GM19328 (cell line): ENCODE measurements around the gene LHCGR.
"Not testable (repeated sequence)": the region's sequence is repeated elsewhere in the genome, so short reads cannot be mapped to it uniquely, and the experiment has no call there.

Source experiments
- ATAC-seq: cut with Tn5 transposase; IDR thresholded peaks from one replicate; pipeline ENCODE4 v1.9.1; 2021; ENCODE audit warnings: mild to moderate bottlenecking, moderate library complexity; ENCODE audit not compliant: unreplicated experiment

LHCGR gene

GRCh38 chr2:48749291-48750127 lies 6.0 kb downstream of the LHCGR start:
- peak; percentile 36 for ATAC-seq

DNA sequence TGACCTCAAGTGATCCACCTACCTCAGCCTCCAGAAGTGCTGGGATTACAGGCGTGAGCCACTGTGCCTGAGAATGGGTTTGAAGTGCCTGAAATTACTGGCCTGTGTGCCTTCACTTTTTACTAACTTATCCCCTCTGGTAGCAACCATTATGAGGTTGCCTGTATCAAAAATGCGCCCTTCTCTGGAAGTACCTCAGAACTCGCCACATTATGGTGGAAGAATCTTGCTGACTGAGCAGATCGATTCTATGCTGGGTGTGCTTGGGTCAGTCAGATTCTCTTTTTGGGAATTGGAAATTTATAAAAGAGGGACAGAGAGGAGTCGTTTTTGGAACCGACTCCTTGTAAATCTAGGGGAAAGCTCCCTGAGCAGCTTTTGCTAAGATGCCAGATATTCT lies 8.2 kb downstream of the LHCGR start:
- no peak for ATAC-seq

DNA sequence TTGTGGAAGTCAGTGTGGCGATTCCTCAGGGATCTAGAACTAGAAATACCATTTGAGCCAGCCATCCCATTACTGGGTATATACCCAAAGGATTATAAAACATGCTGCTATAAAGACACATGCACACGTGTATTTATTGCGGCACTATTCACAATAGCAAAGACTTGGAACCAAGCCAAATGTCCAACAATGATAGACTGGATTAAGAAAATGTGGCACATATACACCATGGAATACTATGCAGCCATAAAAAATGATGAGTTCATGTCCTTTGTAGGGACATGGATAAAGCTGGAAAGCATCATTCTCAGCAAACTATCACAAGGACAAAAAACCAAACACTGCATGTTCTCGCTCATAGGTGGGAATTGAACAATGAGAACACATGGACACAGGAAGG lies 16.3 kb downstream of the LHCGR start:
- not testable (repeated sequence) for ATAC-seq

DNA sequence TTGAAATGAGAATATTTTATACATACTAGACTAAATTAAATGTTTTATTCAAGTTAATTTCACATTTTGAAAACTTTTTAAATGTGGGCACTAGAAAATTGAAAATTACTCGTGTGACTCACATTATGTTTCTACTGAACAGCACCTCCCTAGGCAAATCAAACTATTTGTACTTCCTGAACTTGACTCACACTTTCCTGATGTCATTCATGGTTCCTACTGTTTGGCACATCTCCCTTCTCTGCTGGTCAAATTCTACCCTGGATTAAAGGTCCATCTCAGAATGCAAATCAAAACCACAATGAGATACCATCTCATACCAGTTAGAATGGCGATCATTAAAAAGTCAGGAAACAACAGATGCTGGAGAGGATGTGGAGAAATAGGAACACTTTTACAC lies 16.7 kb downstream of the LHCGR start:
- ATAC-seq = no peak

- ATAC-seq = no peak
These were observed 19.3 kb downstream of the LHCGR start for GRCh38 chr2:48736251-48736650.

DNA sequence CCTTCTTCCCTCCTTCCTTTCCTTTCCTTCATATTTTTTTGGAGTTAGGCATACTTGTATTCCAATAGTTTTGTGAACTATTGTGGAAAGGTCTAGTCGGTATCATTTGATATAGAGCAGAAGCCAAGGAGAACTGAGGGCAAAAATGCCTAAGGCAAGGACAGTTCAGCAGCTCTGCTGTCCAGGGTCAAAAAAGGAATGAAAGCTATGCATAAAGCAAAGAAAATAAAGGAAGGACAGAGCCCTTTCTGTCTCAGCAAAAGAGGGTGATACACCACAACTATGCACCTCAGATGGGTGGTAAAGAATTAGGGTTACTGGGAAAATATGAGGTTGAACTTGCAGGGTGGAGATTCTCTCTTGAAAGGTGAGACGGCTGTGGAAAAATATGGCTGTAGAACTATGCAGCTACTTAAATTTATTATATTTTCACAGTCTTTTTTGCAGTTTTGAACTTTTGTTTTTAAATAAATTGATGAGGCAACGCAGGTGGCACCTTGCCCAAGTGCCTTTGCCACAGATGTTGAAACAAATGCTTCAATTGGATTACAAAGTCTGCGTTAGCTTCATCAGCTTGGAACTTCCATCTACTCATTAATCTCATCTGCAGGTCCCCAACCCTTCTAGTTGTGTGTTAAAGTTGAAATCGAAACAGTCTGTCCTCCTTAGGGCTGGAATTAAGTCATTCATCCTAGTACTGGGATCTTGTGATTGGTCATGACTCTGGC lies 20.8 kb downstream of the LHCGR start:
- no peak for ATAC-seq

- ATAC-seq = no peak
These were observed 22.4 kb downstream of the LHCGR start for GRCh38 chr2:48733067-48733503.

- no peak for ATAC-seq
These were observed 26.7 kb downstream of the LHCGR start for GRCh38 chr2:48728840-48729239.

- ATAC-seq = no peak
These were observed 27.2 kb downstream of the LHCGR start for GRCh38 chr2:48728295-48728694.

DNA sequence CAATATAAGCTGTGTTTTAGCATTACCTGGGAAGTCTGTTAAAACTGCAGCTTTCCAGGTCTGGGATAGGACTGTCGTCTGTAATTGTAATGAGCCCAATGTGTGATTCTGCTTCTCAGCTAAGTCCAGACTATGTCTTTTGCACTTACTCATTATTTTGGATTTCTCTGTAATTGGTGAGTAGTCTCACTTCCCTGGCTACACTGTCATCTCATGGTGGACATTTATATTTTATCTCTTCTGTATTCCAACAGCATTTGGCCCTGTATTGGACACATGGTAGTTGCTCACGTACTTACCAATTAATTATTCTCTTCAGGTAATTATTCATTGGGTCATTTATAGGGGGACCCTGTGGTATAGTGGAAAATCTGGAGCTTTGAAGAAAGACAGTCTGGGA lies 28.0 kb downstream of the LHCGR start:
- ATAC-seq = no peak

DNA sequence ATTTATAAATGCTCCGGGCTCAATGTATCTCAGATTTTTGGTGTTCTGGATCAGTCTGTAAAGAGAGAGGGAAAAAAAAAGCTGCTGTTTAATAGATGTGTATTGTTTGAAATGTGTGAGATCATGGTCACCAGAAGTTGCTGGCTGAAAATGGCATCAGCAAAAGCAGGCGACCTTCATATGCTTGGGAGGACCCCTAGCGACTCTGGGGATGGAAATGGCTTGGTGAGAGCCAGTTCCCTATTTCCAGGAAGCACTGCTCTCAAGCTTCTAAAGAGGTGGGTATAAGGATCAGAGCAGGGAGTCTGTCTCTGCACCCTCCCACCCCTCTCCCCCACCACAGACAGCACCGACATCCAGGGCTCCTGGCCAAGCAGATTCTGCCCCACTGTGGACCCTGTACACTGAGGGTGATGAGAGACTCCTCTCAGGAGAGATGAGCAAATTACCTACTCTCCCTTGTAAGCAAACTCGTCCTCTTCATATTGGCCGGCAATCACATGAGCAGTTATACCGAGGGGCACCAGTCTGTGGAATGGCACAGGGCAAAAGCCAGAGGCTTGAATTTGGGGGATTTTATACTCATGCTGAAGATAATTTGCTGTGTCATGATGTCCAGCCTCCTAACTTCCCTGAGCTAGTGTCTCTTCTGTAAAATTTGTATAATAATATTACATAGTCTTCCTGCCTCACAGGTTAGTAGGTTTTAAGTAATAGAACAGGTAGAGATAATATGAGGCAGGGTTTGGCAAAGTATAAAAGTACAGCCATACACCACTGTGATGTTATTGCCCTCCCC lies 29.6 kb downstream of the LHCGR start:
- no peak for ATAC-seq

GRCh38 chr2:48724278-48724677 lies 31.2 kb downstream of the LHCGR start:
- no peak for ATAC-seq

DNA sequence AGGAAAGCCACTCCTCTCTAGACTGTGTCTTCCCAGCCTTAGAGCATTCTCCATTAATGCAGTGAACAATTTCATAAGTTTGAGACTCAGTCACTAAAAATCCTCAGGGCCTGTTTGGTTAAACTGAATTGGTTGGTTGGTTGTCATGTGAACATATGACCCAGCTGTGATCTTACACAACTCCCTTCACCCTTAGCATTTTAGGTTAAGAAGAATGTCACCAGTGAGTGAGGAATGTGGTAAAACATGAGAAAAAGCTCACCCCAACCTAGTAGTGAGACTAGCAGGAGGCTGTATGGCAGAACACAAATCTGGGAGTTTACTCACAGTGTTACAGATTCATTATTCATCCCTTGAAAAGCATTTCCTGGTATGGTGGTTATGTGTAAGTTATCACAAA lies 32.4 kb downstream of the LHCGR start:
- no peak for ATAC-seq

DNA sequence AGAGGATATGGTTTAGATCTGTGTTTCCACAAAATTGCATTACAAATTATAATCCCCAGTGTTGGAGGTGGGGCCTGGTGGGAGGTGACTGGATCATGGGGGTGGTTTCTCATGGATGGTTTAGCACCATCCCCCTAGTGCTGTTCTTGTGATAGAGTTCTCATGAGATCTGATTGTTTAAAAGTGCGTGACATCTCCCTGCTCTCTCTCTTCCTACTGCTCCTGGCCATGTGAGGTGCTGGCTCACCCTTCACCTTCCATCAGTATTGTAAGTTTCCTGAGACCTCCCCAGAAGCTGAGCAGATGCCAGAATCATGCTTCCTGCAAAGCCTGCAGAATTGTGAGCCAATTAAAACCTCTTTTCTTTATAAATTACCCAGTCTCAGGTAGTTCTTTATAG lies 33.1 kb downstream of the LHCGR start:
- ATAC-seq = no peak

DNA sequence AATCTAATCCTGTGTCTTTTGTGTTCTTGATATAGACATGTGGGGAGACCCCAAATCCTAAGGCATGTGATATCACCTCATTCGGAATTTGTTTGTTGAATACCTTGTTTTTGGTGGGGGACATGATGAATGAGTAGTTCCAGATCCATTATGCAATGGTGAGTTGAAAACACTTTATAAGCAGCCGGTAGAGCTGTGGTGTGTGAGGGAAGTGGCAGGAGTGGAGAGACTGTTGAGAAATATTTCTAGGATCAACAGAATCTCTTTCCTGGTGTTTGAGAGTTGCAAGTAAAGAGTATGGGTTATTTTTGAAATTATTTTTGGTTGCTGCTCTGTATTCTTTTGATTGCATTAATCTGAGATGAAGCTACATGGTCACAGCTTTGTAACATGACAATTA lies 34.4 kb downstream of the LHCGR start:
- ATAC-seq = no peak

DNA sequence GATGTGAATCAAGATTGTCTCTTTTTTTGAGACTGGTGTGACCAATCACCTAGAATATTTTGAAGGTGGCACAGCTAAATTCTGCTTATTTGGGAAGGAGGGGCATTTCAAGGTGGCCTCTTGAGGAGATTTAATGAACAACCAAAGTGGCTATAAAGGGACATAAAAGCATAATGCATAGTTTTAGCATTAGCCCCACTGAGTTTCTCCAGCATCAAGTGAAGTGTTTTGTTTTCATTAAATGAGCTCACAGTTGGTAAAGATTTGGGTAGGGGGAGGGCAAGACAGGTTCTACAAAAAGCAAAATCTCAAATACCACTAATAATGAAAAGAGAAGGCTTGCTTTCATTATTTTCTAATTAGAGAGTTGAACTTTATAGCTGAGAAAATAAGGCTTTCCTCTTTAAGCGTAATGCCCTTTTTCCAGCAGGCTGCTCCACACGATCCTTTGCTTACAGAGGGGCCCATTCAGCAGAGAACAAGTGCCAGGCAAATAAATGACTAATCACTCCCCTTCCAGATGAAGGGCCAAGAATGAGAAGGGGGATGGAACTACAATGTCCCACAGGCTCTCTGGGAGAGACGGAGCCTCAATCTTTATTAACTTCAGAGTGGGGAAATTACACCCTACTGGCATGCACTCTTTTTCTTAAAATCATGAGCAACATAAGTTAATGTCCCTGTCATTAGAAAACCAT lies 35.9 kb downstream of the LHCGR start:
- ATAC-seq = no peak

GRCh38 chr2:48717846-48718245 lies 37.7 kb downstream of the LHCGR start:
- ATAC-seq = no peak

GRCh38 chr2:48715956-48716355 lies 39.6 kb downstream of the LHCGR start:
- ATAC-seq = no peak

- ATAC-seq = no peak
These were observed 40.3 kb downstream of the LHCGR start for GRCh38 chr2:48715042-48715899.

GRCh38 chr2:48714245-48714644 lies 41.3 kb downstream of the LHCGR start:
- ATAC-seq = no peak
